Superior temporal gyrus (tissue), 1 donor: ENCODE results near the gene ZNF436.

ENCODE experiments used
- DNase-seq: peaks from one replicate; pipeline ENCODE4 v3.0.0-alpha.2; 2016; ENCODE audit errors: extremely low spot score

Gene ZNF436

GRCh38 chr1:23366598-23366997, 3.0 kb downstream of the ZNF436 start:
- DNase-seq: no peak

- no peak for DNase-seq
Observed at GRCh38 chr1:23366146-23366545, 3.5 kb downstream of the ZNF436 start.

- no peak for DNase-seq
Observed at GRCh38 chr1:23362218-23362713, 7.4 kb downstream of the ZNF436 start.

- DNase-seq: no peak
Observed at GRCh38 chr1:23358310-23358875, 11.2 kb downstream of the ZNF436 start.

GRCh38 chr1:23357138-23357908, 12.3 kb downstream of the ZNF436 start:
- DNase-seq: no peak

- peak; percentile 68 for DNase-seq
Observed at GRCh38 chr1:23356471-23357137, 13.0 kb downstream of the ZNF436 start.

DNA sequence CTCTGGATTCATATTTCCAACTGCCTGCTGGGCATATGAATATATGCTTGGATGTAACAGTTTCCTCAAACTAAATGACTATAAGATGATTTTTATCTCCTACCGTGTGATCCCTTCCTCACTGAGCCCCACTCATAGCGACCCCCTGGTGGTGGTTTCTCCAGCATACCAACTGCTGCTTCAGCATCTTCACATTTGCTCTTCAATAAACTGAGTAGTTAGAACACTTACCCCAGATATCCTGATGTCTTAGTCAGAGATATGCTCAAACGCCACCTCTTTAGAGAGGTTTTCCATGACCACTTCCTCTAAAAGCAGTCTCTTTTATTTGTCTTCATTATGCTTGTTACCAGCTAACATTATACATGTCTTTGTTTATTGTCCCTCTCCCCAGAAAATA, 15.4 kb downstream of the ZNF436 start:
- no peak for DNase-seq

DNA sequence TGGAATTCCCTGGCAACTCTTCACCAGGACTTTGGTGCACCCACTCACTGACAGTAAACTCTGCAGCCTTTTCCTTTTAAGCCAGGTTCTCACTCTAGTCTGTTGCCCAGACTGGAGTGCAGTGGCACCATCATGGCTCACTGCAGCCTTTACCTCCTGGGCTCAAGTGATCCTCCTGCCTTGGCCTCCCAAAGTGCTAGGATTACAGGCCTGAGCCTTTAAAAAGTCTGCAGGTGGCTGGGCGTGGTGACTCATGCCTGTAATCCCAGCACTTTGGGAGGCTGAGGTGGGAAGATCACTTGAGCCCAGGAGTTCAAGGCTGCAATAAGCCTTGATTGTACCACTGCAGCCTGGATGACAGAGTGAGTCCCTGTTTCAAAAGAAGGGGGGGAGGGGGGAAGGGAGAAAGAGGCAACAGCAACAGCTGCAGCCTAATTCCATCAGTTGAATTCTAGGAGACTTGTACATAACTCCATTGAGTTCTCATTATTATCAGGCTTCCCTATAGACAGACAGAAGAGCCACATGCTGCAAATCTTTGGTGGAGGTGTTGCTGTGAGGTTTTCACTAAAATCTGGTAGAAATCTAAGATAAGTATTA, 17.4 kb downstream of the ZNF436 start:
- no peak for DNase-seq

- no peak for DNase-seq
Observed at GRCh38 chr1:23345920-23346319, 23.7 kb downstream of the ZNF436 start.

DNA sequence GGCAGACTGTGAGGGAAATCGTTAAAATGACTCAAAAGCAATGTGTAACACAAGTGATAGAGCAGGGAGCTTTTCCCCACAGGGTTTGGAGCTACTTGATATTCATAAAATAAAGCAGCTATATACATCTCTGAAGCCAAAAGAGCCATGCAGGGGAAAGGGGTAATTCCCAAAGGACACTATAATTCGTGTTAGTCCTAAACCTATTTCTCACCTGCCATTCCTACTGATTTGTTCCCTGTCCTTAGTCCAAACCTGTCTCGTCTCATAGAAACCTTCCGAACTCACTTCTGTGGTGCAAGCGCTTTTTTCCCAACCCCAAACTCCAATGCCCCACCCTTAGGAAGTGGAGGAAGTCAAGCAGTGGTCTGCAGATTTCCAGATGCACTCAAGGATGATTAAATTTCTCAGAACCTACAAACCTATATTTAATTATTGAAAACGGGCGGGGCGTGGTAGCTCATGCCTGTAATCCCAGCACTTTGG, 24.6 kb downstream of the ZNF436 start:
- DNase-seq: no peak

DNA sequence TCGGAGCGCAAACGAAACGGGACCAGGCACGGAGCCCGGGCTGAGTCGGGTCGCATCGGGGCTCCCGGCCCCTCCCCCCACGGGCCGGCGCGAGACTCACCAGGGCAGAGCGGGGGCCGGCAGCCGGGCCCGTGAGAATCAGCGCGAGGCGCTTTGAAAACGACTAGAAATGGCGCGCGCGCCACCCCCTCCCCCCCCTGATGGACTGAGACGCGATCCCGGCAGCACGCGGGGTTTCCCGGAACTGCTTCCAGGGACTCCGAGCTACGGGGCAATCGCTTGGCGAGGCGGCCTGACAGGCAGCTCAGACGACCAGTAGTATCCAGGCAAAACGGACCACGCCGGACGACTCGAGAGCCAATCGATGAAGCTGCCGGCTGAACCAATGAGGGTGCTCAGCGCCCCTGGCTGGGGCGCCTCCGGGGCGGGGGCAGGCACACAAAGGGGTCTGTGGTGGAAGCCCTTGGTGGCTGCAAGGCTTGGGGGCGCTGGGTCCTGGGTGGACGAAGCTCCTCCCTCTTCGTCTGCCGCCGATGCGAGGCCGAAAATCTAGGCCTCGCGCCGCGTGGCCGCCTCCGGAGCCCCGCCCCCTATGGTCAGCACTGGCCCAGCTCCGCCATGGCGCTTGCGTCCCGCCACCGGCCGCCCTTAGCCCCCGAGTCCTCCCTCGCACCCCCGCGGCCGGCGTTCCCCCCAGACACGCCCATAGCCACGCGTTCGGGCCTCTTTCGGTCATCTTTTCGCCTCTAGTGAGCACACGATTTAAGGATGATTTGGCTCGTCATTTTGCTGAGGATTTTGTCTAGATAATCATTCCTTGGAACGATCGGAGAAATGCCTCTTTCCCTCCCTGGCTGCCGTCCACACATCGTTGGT, 25.3 kb downstream of the ZNF436 start, which contains the start of gene HNRNPR:
TSS of gene HNRNPR (minus strand) at position 174 of the 876 bp plus-strand sequence. CDS start 3,276 bp downstream, outside the sequence.
- DNase-seq: peak; percentile 100

- DNase-seq: peak; percentile 39
Observed at GRCh38 chr1:23343221-23344110, 26.2 kb downstream of the ZNF436 start.

DNA sequence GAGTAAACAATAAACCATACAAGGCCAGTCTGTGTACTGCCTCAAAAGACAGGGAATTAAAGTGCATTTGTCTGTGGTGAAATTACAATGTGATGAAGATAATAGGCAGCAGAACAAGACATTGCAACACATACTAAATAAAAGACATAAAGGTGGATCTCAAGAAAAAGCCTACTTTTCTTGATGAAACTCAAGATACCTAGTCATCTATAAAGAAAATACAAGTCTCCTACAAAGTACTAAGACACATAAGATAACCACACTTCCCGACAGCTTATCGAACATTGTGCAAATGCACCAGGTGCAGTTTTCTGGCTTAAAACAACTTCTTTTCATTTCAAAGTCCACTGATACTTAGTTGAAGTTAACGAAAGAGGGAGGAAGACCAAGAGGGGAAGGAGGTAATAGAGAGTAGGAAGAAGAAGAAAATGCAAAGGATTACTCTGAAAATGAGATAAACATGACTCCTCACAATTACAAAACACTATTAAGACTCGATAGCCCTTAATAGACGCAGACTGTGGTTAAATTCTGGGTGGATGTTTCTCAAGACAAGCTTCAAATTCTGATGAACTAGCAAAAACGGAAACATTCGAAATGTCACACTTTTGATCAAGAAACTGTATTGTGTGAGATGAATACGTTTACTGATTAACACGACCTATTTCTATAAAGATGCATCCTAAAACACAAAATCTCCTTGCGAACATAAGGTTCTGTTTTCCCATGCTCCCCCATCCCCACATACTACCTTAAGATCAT, 27.5 kb downstream of the ZNF436 start:
- DNase-seq: no peak

DNA sequence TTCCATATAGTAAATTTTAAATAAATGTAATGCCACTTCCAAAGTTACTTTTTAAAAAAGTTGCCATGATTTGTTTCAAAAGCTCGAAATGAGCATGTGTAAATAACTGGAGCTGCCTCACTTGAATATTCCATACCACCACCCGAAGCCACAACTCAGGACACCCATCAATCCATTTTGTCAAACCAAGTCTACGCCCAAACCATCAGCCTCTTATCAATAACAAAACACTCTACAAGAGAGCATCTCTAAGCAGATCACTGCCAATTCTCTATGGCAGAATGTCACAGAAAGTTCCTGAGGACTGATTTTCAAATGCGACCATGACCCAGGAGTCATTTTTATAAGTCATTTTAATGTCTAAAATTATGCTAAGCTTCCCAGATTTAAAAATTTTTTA, 30.0 kb downstream of the ZNF436 start:
- DNase-seq: no peak

- no peak for DNase-seq
Observed at GRCh38 chr1:23337869-23338268, 31.8 kb downstream of the ZNF436 start.

GRCh38 chr1:23331713-23332112, 37.9 kb downstream of the ZNF436 start:
- no peak for DNase-seq

- DNase-seq: no peak
Observed at GRCh38 chr1:23330846-23331245, 38.8 kb downstream of the ZNF436 start.

DNA sequence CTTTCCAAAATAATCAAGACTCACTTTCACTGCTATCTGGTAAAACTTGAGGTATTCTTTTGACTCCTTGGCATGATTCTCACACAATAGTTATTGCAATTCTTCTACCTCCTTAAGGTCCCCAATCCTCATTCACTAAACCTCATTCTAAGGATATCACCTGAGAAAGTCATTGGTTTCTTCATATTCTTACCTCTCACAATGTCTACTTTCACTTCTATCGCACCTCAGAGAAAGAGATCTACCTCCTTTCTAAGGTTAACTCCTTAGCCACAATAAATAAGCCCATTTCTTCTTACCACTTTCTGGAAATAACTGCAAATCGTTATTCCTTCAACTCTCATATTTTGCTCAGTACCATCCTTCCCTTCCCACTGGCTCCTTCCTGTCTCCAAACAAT, 44.2 kb downstream of the ZNF436 start:
- DNase-seq: no peak

DNA sequence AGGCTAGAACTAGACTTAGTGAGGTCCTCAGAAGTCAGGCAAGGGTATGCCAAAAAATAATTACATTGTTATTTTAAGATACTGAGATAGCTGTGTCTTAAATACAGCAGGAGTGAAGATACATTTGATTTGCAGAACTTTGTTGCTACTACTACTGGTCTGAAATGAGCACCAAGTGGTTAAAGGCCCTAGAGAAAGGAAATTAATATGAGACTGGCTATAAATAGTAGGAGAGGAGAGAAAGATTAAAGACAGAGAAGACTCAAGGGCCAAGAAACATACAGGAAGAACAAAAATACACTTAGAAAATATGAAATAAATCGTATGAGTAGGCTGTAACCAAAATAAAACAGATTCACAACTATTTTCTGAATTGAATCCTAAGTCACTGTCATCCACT, 46.9 kb downstream of the ZNF436 start:
- DNase-seq: no peak
